Measurements from ENCODE around the gene SPNS3.

DNA sequence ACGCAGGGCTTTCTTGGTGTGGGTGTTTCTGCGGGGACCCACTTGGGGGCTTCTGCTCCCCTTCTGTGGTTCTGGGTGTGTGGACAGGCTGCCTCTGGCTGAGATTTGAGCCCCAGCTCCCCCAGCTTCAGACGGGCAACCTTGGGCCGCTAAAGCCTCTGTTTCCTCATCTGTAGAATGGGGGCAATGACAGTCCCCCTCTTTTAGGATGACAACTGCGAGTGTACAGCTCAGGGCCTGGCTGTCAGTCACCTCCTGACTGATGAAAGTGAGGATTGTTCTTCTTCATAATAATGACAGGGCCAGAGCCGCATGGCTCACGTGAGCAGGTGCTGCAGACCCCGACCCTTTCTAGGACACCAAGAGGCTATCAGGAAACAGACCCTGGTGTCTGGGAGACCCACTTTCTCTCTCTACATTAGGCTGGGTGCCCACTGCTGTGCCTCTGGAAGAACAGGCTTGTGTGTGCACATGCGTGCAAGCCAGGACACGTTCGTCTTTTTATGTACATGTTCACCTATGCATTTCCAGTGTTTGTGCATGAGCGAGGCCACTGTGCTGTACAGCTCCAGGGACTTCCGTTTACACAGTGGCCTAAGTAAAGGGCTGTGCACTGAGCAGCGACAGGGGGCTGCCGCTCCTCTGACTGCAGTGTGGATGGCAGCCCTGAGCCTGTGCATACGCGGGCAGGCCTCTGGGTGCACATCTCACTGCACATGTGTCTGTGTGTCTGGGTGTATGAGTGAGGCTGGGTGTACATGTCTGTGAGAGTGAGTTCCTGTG lies 4.6 kb downstream of the SPNS3 start:
- no peak for TF ChIP-seq CTCF (tag by site-specific recombination; IDR thresholded peaks at IDR 0.05)
- no peak for TF ChIP-seq ZNF510 (tag by site-specific recombination; IDR thresholded peaks at IDR 0.05; ENCODE audit: insufficient replicate concordance)
- TF ChIP-seq ZNF449 (tag by site-specific recombination; IDR thresholded peaks at IDR 0.05), result no peak
- no peak for TF ChIP-seq ZNF549 (tag by site-specific recombination; IDR thresholded peaks at IDR 0.05)
- TF ChIP-seq YY1 (tag by site-specific recombination; IDR thresholded peaks at IDR 0.05), result no peak
- TF ChIP-seq, protein P1, sequence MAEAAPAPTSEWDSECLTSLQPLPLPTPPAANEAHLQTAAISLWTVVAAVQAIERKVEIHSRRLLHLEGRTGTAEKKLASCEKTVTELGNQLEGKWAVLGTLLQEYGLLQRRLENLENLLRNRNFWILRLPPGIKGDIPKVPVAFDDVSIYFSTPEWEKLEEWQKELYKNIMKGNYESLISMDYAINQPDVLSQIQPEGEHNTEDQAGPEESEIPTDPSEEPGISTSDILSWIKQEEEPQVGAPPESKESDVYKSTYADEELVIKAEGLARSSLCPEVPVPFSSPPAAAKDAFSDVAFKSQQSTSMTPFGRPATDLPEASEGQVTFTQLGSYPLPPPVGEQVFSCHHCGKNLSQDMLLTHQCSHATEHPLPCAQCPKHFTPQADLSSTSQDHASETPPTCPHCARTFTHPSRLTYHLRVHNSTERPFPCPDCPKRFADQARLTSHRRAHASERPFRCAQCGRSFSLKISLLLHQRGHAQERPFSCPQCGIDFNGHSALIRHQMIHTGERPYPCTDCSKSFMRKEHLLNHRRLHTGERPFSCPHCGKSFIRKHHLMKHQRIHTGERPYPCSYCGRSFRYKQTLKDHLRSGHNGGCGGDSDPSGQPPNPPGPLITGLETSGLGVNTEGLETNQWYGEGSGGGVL (tag by site-specific recombination; IDR thresholded peaks at IDR 0.05), result no peak
- TF ChIP-seq IKZF3 (tag by site-specific recombination; IDR thresholded peaks at IDR 0.05), result no peak
- TF ChIP-seq ZNF629 (tag by site-specific recombination; IDR thresholded peaks at IDR 0.05), result no peak
- TF ChIP-seq ZNF391 (tag by site-specific recombination; IDR thresholded peaks at IDR 0.05; ENCODE audit: borderline replicate concordance, low read depth), result no peak
- no peak for TF ChIP-seq ZNF274 (IDR thresholded peaks at IDR 0.05; ENCODE audit: low read length)
- no peak for TF ChIP-seq ZNF274 (tag by site-specific recombination; IDR thresholded peaks at IDR 0.05; ENCODE audit: borderline replicate concordance)

Data from HEK293 (cell line).